Measurements from ENCODE around the gene AGAP1.

Gene AGAP1

GRCh38 chr2:235949567-235950472 is 456.0 kb downstream of the AGAP1 start:
- Histone ChIP-seq H3K9me2 (replicated peaks; ENCODE audit: control insufficient read depth, low read length) (no peaks in the 10 kb centered on the region), H3K4me3 (ENCODE audit: low read length) (no peak overlapping the region), H3K27me3 (ENCODE audit: control insufficient read depth, low read length) (no peaks in the 10 kb centered on the region), H3K79me2 (ENCODE audit: control insufficient read depth, low read length) (no peaks in the 10 kb centered on the region), H4K20me1 (ENCODE audit: control insufficient read depth, insufficient read depth, low read depth, low read length) (no peaks in the 10 kb centered on the region), H3K9me3 (ENCODE audit: control insufficient read depth, insufficient read depth, low read length) (no peaks in the 10 kb centered on the region), H3K4me2 (ENCODE audit: low read length) (no peak overlapping the region), H3K27ac (ENCODE audit: low read depth, low read length) (no peak overlapping the region), H3K4me1 (ENCODE audit: control insufficient read depth, low read length) (no peaks in the 10 kb centered on the region), H3F3A (ENCODE audit: control insufficient read depth, insufficient read depth) (no peaks in the 10 kb centered on the region), H3K36me3 (ENCODE audit: control insufficient read depth, low read length) (no peaks in the 10 kb centered on the region)
- TF ChIP-seq, protein P1, sequence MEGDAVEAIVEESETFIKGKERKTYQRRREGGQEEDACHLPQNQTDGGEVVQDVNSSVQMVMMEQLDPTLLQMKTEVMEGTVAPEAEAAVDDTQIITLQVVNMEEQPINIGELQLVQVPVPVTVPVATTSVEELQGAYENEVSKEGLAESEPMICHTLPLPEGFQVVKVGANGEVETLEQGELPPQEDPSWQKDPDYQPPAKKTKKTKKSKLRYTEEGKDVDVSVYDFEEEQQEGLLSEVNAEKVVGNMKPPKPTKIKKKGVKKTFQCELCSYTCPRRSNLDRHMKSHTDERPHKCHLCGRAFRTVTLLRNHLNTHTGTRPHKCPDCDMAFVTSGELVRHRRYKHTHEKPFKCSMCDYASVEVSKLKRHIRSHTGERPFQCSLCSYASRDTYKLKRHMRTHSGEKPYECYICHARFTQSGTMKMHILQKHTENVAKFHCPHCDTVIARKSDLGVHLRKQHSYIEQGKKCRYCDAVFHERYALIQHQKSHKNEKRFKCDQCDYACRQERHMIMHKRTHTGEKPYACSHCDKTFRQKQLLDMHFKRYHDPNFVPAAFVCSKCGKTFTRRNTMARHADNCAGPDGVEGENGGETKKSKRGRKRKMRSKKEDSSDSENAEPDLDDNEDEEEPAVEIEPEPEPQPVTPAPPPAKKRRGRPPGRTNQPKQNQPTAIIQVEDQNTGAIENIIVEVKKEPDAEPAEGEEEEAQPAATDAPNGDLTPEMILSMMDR (IDR thresholded peaks at IDR 0.05; ENCODE audit: low read depth, low read length, poor library complexity, severe bottlenecking), result no peak
- TF ChIP-seq EZH2phosphoT487 (IDR thresholded peaks at IDR 0.05; ENCODE audit: borderline replicate concordance, low read length), result no peak

GRCh38 chr2:235950473-235950809 is 456.6 kb downstream of the AGAP1 start:
- Histone ChIP-seq H3K4me2 (ENCODE audit: low read length) (no peak overlapping the region), H3K27ac (ENCODE audit: low read depth, low read length) (no peak overlapping the region), H3K9me3 (ENCODE audit: control insufficient read depth, insufficient read depth, low read length) (no peaks in the 10 kb centered on the region), H3K27me3 (ENCODE audit: control insufficient read depth, low read length) (no peaks in the 10 kb centered on the region), H3K4me1 (ENCODE audit: control insufficient read depth, low read length) (no peaks in the 10 kb centered on the region), H3K79me2 (ENCODE audit: control insufficient read depth, low read length) (no peaks in the 10 kb centered on the region), H3F3A (ENCODE audit: control insufficient read depth, insufficient read depth) (no peaks in the 10 kb centered on the region), H3K36me3 (ENCODE audit: control insufficient read depth, low read length) (no peaks in the 10 kb centered on the region), H3K9me2 (replicated peaks; ENCODE audit: control insufficient read depth, low read length) (no peaks in the 10 kb centered on the region), H3K4me3 (ENCODE audit: low read length) (no peak overlapping the region), H4K20me1 (ENCODE audit: control insufficient read depth, insufficient read depth, low read depth, low read length) (no peaks in the 10 kb centered on the region)
- no peak for TF ChIP-seq EZH2phosphoT487 (IDR thresholded peaks at IDR 0.05; ENCODE audit: borderline replicate concordance, low read length)
- TF ChIP-seq, protein P1 (IDR thresholded peaks at IDR 0.05; ENCODE audit: low read depth, low read length, poor library complexity, severe bottlenecking), result no peak

- Histone ChIP-seq H3K4me2 (ENCODE audit: low read length) (no peak overlapping the region), H3K79me2 (ENCODE audit: control insufficient read depth, low read length) (no peaks in the 10 kb centered on the region), H3K9me3 (ENCODE audit: control insufficient read depth, insufficient read depth, low read length) (no peaks in the 10 kb centered on the region), H3K36me3 (ENCODE audit: control insufficient read depth, low read length) (no peaks in the 10 kb centered on the region), H3K27ac (ENCODE audit: low read depth, low read length) (no peak overlapping the region), H3K9me2 (replicated peaks; ENCODE audit: control insufficient read depth, low read length) (no peaks in the 10 kb centered on the region), H3K4me1 (ENCODE audit: control insufficient read depth, low read length) (no peaks in the 10 kb centered on the region), H3F3A (ENCODE audit: control insufficient read depth, insufficient read depth) (no peaks in the 10 kb centered on the region), H3K27me3 (ENCODE audit: control insufficient read depth, low read length) (no peaks in the 10 kb centered on the region), H4K20me1 (ENCODE audit: control insufficient read depth, insufficient read depth, low read depth, low read length) (no peaks in the 10 kb centered on the region), H3K4me3 (ENCODE audit: low read length) (no peak overlapping the region)
- TF ChIP-seq, protein P1 (IDR thresholded peaks at IDR 0.05; ENCODE audit: low read depth, low read length, poor library complexity, severe bottlenecking), result no peak
- TF ChIP-seq EZH2phosphoT487 (IDR thresholded peaks at IDR 0.05; ENCODE audit: borderline replicate concordance, low read length), result no peak
Observed at GRCh38 chr2:235951493-235951892, 457.6 kb downstream of the AGAP1 start.

All from DOHH2 (cell line).